GM18499 (cell line): ENCODE measurements around the gene KRTAP10-5.
"Not testable (repeated sequence)": the region's sequence is repeated elsewhere in the genome, so short reads cannot be mapped to it uniquely, and the experiment has no call there.

Source experiments
- ATAC-seq: cut with Tn5 transposase; IDR thresholded peaks from one replicate; pipeline ENCODE4 v1.9.1; 2021; ENCODE audit warnings: moderate number of reproducible peaks; ENCODE audit not compliant: insufficient read depth, unreplicated experiment

KRTAP10-5 gene, protein sequence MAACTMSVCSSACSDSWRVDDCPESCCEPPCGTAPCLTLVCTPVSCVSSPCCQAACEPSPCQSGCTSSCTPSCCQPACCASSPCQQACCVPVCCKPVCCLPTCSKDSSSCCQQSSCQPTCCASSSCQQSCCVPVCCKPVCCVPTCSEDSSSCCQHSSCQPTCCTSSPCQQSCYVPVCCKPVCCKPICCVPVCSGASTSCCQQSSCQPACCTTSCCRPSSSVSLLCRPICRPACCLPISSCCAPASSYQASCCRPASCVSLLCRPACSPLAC

DNA sequence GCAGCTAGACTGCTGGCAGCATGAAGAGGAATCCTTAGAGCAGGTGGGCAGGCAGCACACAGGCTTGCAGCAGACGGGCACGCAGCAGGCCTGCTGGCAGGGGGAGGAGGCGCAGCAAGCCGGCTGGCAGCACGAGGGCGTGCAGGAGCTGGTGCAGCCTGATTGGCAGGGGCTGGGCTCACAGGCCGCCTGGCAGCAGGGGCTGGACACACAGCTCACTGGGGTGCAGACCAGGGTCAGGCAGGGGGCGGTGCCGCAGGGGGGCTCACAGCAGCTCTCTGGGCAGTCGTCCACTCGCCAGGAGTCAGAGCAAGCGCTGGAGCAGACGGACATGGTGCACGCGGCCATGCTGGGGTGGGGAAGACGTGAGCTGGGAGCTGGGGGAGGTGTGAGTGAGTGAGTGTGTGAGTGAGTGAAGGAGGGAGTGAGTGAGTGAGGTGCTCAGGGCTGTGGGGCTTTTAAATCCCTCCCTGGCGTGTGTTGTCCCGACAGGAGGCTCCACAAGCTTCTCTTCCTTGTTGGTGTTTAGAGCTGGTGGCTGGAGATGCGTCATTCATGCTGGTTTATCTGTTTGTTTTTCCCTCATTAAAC lies at the start of gene KRTAP10-5:
Gene KRTAP10-5 (minus strand): TSS at position 374 of the 591 bp plus-strand sequence. CDS start 26 bp downstream, at position 348.
- not testable (repeated sequence) for ATAC-seq

DNA sequence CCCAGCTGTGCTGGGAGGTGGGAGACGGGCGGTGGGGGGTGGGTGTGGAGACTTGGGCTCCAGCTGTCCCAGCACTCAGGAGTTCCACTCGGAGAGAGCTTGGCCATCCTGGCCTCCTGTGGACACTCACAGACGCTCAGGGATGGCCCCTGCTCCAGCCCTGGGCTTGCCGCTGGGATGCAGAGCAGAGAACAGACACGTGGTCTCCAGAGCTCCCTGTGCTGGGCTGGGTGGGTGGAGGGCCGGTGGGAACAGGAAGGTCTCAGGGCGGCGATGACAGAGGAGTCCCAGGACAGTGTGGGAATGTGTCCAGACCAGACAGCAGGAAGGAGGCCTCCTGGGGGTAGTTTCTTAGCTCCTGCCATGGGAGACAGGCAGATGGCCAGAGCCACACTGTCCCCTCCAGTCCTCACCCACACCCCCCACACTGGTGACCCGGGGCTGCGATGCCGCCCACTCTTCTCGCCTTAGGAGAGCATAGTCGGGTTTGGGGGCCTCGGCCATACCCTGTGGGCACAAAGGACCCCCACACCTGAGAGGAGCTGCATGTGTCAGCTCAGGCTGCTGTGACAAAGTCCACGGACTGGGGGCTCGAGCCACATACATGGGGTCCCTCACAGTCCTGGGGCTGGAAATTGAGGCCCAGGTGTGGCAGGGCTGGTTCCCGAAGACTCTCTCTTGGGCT lies 48.4 kb upstream of the KRTAP10-5 start:
- no peak for ATAC-seq

DNA sequence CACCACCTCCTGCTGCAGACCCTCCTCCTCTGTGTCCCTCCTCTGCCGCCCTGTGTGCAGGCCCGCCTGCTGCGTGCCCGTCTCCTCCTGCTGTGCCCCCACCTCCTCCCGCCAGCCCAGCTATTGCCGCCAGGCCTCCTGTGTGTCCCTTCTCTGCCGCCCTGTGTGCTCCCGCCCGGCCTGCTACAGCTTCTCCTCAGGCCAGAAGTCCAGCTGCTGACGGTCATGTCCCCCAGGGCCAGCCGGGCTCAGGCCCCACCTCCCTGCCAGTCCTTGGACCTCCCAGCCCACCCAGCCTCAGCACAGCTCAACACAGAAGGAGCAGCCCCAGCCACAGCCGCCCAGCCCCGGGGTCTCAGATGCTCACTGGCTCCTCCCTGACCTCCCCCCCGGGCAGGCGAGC lies 47.4 kb upstream of the KRTAP10-5 start:
- ATAC-seq = not testable (repeated sequence)

DNA sequence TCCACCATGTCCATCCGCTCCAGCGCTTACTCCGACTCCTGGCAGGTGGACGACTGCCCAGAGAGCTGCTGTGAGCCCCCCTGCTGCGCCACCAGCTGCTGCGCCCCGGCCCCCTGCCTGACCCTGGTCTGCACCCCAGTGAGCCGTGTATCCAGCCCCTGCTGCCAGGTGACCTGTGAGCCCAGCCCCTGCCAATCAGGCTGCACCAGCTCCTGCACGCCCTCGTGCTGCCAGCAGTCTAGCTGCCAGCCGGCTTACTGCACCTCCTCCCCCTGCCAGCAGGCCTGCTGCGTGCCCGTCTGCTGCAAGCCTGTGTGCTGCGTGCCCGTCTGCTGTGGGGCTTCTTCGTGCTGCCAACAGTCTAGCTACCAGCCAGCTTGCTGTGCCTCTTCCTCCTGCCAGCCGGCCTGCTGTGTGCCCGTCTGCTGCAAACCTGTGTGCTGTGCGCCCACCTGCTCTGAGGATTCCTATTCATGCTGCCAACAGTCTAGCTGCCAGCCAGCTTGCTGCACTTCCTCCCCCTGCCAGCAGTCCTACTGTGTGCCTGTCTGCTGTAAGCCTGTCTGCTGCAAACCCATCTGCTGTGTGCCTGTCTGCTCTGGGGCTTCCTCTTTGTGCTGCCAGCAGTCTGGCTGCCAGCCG lies 46.9 kb upstream of the KRTAP10-5 start:
- ATAC-seq = not testable (repeated sequence)

DNA sequence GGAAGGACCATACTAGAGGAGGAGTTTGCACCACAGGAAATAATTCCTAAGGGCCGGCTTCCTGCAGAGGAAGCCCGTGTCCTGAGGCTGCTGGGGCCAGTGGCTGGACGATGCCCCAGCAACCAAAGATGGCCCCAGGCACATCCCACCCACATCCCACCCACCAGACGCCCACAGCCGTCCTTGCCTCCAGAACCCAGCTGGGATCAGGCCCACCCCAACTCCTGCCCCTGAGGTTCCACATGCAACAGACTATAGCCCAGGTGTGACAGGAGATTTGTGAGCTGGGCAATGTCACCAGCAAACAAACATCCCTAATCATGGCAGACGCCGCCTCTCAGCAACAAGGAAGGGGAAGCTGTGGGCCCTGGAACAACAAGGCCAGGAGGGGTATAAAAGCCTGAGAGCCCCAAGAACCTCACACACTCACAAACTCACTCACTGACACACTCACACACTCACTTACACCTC lies 46.3 kb upstream of the KRTAP10-5 start, which contains the start of gene KRTAP10-9:
Gene KRTAP10-9 (plus strand): TSS at position 421 of the 471 bp plus-strand sequence. CDS start 79 bp downstream, outside the sequence.
- ATAC-seq = no peak

DNA sequence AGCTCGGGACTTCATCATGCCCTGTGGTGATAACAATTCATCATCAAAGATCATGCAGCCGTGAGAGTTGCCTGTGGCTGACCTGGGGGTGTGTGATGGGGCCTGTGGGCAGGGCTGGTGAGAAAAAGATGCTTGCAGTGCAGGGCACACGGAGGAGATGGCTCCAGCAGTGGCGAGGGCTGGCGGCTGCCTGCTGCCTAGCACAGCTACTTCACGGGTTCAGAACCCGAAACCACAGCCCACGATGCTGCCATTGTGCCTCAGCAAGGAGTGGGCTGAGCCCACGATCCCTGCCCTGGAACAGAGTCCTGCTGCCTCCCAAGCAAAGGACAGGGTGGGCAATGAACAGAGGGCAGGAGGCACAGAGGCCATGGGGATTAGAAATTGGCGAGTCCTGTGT lies 45.9 kb upstream of the KRTAP10-5 start:
- ATAC-seq = no peak

DNA sequence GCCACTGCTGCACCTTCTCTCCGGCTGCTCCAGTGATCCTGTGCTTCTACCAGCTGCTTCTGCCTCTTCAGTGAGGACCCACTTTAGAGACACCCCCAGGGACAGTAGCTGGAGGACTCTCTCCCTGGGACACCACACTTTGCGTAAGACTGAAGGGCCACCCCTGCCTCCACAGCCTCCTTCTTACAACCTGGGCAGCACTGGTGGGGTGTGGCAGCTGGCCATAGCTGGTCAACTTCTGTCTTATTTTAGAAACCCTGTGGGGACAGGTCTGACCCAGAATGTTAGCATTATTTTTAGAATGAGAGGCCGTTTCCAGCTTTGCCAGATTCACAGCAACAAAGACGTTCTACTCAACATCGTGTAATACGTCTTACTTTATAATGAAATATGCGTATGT lies 45.4 kb upstream of the KRTAP10-5 start:
- no peak for ATAC-seq

DNA sequence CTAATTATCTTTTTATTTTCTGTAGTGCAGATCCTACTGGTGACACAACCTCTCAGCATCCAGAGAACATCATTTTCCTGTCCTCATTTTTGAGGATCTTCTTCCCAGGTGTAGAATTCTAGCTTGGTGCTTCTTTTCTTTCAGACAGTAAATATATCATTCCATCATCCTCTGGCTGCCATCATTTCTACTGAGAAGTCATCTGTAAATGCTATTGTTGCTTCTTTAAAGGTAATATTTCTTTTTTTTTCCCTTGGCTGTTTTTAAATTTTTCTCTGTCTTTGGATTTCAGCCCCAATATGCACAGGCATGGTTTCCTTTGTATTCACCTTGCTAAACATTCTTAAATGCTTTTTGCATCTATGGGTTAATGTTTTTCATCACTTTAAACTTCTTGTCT lies 43.2 kb upstream of the KRTAP10-5 start:
- ATAC-seq = no peak

DNA sequence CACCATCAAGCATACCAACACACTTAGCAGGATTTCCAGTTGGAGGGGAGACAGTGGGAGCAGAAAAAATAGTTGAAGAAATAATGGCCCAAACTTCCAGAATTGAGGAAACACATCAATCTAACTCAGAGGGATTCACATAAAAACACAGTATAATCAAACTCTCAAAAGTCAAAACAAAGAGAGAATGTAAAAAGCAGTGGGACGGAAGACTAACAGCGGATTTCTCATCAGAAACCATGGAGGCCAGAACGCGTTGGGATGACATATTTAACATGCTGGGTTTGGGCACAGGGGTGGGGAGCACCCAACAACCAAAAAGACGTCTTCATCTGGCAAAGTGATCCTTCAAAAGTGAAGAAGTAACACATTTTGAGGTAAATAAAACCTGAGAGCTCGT lies 39.5 kb upstream of the KRTAP10-5 start:
- no peak for ATAC-seq

DNA sequence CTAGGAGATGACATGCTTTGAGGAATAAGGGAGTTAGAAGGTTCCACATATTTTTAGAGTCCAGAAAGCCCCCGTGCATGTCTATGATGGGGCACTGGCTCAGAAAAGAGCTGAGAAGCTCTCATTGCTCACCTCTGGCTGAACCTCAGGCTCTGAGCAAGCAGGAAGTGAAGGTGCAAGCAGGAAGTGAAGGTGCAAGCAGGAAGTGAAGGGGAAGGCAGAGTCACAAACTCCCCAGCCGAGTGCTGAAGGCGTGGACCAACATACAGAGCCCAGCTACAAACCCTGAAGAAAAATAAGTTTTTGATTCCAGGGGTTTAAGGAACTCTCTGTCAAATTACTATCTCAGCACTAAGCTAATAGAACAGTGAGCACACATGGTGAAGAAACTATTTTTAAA lies 38.5 kb upstream of the KRTAP10-5 start:
- no peak for ATAC-seq

DNA sequence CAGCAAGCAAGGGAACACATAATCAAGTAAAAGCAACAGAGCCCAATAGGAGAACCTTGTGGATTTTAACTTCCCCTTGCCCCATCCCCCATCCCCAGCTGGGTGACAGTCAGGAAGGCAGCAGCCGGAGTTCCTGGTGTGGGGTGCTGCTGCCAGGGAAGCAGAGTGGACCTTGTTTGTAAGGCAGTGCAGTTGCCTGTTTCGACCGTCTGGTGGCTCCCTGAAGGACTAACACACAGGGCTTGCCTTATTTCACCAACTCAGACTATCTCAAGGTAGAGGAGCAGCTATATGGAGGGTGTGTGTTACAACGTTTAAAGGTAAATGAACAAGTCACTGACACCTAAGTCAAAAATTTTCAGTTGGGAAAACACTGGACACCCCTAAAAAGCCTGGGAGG lies 38.1 kb upstream of the KRTAP10-5 start:
- no peak for ATAC-seq

DNA sequence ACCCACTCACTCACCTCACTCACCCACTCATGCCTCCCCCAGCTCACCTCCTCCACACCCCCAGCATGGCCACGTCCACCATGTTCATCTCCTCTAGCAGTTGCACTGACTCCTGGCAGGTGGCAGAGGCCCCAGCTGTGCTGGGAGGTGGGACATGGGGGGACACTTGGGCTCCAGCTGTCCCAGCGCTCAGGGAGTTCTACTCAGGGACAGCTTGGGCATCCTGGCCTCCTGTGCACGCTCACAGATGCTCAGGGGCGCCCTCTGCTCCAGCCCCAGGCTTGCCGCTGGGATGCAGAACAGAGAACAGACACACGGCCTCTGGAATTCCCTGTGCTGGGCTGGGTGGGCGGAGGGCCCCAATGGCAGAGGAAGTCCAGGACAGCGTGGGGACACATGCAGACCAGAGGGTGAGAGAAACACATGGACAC lies 36.7 kb upstream of the KRTAP10-5 start:
- no peak for ATAC-seq

DNA sequence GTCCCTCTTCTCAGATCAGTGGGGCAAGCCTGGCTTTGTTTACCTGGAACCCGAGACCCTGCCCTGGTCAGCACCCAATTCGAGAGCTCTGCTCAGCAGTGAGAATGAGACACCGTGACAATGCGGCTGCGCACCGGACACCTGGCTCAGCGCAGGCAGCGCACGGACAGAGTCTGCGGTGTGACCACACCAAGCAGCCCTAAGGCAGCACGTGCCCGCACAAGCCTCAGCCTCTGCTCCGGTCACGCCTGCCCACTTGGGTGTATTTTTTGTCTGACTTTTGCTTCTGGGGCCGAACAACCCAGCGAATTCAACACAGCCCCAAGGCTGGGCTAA lies 36.2 kb upstream of the KRTAP10-5 start:
- no peak for ATAC-seq

DNA sequence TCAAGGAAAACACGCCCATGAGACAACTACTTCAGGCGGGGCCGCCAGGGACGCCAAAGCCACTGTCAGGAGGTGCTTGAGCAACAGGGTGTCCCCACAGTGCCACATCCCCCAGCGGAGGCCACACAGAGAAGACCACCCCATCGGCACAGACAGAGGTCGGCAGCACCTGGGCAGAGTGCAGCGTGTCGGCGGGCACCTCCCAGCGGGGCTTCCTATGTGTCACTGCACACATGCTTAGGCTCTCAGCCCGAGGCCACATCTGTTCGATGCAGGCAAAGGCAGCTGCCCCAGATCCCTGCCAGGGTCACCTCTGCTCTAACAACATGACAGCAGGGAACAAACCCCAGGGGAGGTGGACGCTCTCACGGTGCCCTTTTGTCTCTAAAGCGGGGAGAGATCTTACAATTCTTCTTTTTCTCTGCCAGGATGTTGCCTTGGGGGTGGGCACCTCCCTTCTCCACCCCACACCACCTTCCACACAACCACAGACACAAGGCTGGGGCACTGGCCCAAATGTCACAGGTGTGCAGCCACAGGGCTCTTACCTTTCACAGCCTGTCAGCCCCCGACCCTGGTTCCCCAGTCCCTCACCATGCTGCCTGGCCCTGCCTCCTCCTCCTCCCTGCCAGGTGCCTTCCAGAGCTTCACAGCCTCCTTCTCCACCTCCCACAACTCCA lies 35.6 kb upstream of the KRTAP10-5 start:
- no peak for ATAC-seq

DNA sequence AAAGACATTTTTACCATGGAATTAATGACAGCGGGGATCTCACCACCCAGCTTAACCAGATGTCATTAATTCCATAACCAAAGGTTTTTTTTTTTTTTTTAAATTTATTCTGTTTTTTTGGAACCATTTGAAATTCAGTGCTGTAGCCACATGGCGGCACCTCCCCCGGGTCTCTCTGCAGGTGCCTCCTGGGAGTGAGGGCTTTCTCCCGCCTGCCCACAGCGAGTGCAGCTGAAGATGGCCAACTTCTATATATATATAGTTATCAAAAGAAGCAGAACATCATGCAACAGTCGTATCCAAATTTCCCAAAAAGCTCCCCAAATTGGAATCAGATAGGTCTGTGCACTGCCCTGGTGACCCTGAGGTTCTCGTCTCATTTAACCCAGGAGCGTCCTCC lies 35.1 kb upstream of the KRTAP10-5 start:
- no peak for ATAC-seq

DNA sequence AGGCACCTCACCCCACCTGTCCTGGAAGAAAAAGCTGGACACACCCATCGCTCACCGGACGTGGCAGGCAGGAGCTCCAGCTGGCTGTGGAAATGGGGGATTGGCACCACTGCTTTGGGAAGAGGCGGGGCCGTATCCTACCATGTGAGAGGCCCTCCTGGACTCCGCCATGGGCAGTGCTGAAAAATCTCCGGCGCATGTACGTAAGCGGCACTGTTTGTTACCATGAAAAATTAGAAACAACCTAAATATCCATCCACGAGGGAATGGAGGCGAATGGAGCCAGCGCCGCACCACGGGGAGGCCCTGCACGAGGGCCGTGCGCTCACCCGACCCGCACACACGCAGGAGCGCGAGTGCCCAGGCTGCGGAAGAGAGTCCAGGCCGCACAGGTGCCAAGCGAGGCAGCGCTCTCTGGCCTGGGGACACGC lies 34.6 kb upstream of the KRTAP10-5 start:
- ATAC-seq = no peak

DNA sequence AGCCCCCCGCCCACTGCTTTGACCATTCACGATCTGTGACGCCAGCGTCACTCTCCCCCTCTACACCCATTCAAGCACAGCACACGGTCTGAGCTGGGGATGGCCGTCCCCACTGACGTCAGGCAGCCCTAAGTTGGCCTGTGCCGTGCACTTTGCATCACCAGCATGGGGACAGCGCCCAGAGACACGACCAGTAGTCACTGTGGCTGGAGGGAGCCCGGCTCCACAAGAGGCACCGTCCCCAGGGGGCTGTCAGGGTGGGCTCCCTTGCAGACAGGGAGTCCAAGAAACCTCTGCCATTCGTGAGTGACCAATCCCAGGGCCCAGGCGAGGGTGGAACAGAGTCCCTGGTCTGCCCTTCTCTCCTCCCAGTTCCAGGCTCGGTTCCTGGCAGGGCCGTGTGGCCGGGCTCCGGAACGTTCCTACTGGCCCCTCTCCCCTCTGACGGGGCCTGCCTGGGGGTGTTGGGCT lies 33.8 kb upstream of the KRTAP10-5 start:
- no peak for ATAC-seq

DNA sequence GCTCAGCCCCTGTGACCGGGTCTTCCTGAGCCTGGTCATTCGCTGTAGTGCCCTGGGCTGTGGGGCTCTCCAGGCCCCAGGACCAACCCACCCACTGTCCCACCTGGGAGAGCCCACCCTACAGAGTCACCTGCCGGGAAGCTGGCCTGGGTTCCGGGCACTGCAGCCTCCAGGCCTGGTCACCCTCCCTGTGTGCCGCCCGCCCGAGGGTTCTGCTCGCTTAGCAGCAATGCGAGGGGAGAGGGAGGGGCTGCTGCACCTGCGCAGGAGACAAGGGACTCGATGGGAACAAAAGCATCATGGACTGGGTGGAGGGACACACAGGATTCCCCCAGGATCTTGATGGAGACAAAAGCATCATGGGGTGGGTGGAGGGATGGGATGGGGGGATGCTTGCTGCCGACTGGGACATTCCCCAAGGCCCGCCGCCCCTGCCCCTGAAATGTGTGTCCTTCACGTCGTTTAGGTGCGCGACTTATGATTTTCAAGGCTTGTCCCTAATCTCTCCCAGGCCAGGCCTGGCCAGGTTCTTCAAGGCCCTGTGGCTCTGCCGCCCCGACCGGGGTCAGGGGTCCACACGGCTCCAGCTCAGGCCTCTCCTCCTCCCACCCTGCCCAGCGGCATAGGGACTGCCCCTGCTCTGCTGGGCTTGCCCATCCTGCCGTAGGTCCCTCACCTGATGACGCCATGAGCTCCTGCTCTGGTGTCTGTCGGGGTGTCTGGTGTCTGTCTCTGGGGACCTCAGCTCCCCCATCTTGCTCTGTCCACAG lies 33.2 kb upstream of the KRTAP10-5 start:
- ATAC-seq = no peak

DNA sequence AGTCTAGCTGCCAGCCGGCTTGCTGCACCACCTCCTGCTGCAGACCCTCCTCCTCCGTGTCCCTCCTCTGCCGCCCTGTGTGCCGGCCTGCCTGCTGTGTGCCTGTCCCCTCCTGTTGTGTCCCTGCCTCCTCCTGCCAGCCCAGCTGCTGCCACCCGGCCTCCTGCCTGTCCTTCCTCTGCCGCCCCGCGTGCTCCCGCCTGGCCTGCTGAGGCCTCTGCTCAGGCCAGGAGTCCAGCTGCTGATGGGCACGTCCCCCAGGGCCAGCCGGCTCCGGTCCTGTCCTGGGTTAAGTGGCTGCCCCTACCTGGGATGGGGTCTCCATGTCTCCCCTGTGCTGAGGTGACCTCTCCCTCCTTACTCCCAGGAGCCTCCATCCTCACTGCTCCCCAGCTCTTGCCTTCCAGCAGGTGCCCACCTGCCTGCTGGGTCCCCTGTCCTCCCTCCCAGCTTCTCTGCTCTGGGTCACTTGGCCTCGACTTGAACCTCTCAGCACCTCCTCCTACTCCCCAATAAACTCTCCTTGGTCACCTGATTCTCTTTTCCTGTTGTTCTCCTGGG lies 32.3 kb upstream of the KRTAP10-5 start:
- ATAC-seq = no peak
